ENCODE results near the gene KLF1.

Gene KLF1

GRCh38 chr19:12896460-12896859 lies 9.5 kb upstream of the KLF1 start:
- no peaks in the 10 kb centered on the region for H4K20me1 ChIP-seq (ENCODE audit: control insufficient read depth, insufficient read depth, low read depth, low read length)
- no peak for TF ChIP-seq CTCF (IDR thresholded peaks at IDR 0.05; ENCODE audit: low read depth, low read length, poor library complexity, severe bottlenecking)
- no peak for TF ChIP-seq EZH2phosphoT487 (IDR thresholded peaks at IDR 0.05; ENCODE audit: borderline replicate concordance, low read length)
- no peak overlapping the region for H3K27ac ChIP-seq (ENCODE audit: low read depth, low read length)
- H3K79me2 ChIP-seq (ENCODE audit: control insufficient read depth, low read length), result peaks cover 8% of the 10 kb centered on the region
- H3K4me3 ChIP-seq (ENCODE audit: low read length), result no peak overlapping the region
- no peaks in the 10 kb centered on the region for H3K9me2 ChIP-seq (replicated peaks; ENCODE audit: control insufficient read depth, low read length)
- H3K4me2 ChIP-seq (ENCODE audit: low read length), result no peak overlapping the region
- no peaks in the 10 kb centered on the region for H3K9me3 ChIP-seq (ENCODE audit: control insufficient read depth, insufficient read depth, low read length)
- peaks cover 27% of the 10 kb centered on the region for H3K36me3 ChIP-seq (ENCODE audit: control insufficient read depth, low read length)
- H3K27me3 ChIP-seq (ENCODE audit: control insufficient read depth, low read length), result no peaks in the 10 kb centered on the region
- H3F3A ChIP-seq (ENCODE audit: control insufficient read depth, insufficient read depth), result no peaks in the 10 kb centered on the region
- peaks cover 6% of the 10 kb centered on the region for H3K4me1 ChIP-seq (ENCODE audit: control insufficient read depth, low read length)

- H3K9me3 ChIP-seq (ENCODE audit: control insufficient read depth, insufficient read depth, low read length), result no peaks in the 10 kb centered on the region
- peaks cover 13% of the 10 kb centered on the region for H3K79me2 ChIP-seq (ENCODE audit: control insufficient read depth, low read length)
- H3K9me2 ChIP-seq (replicated peaks; ENCODE audit: control insufficient read depth, low read length), result no peaks in the 10 kb centered on the region
- no peaks in the 10 kb centered on the region for H3K27me3 ChIP-seq (ENCODE audit: control insufficient read depth, low read length)
- H3K4me1 ChIP-seq (ENCODE audit: control insufficient read depth, low read length), result peaks cover 16% of the 10 kb centered on the region
- no peak overlapping the region for H3K27ac ChIP-seq (ENCODE audit: low read depth, low read length)
- no peak for TF ChIP-seq EZH2phosphoT487 (IDR thresholded peaks at IDR 0.05; ENCODE audit: borderline replicate concordance, low read length)
- TF ChIP-seq CTCF (IDR thresholded peaks at IDR 0.05; ENCODE audit: low read depth, low read length, poor library complexity, severe bottlenecking), result no peak
- no peaks in the 10 kb centered on the region for H3F3A ChIP-seq (ENCODE audit: control insufficient read depth, insufficient read depth)
- H4K20me1 ChIP-seq (ENCODE audit: control insufficient read depth, insufficient read depth, low read depth, low read length), result no peaks in the 10 kb centered on the region
- H3K4me2 ChIP-seq (ENCODE audit: low read length), result no peak overlapping the region
- no peak overlapping the region for H3K4me3 ChIP-seq (ENCODE audit: low read length)
- peaks cover 24% of the 10 kb centered on the region for H3K36me3 ChIP-seq (ENCODE audit: control insufficient read depth, low read length)
Measured at GRCh38 chr19:12893582-12893981, 6.6 kb upstream of the KLF1 start.

- peaks cover 16% of the 10 kb centered on the region for H3K4me1 ChIP-seq (ENCODE audit: control insufficient read depth, low read length)
- H3F3A ChIP-seq (ENCODE audit: control insufficient read depth, insufficient read depth), result no peaks in the 10 kb centered on the region
- H3K79me2 ChIP-seq (ENCODE audit: control insufficient read depth, low read length), result peaks cover 13% of the 10 kb centered on the region
- peaks cover 11% of the 10 kb centered on the region; the same call in 1 of the 2 replicates for H3K36me3 ChIP-seq (ENCODE audit: control insufficient read depth, low read length)
- no peaks in the 10 kb centered on the region for H3K9me2 ChIP-seq (replicated peaks; ENCODE audit: control insufficient read depth, low read length)
- TF ChIP-seq CTCF (IDR thresholded peaks at IDR 0.05; ENCODE audit: low read depth, low read length, poor library complexity, severe bottlenecking), result no peak
- no peaks in the 10 kb centered on the region for H4K20me1 ChIP-seq (ENCODE audit: control insufficient read depth, insufficient read depth, low read depth, low read length)
- no peaks in the 10 kb centered on the region for H3K9me3 ChIP-seq (ENCODE audit: control insufficient read depth, insufficient read depth, low read length)
- H3K27ac ChIP-seq (ENCODE audit: low read depth, low read length), result no peak overlapping the region
- peak overlapping the region; percentile 85 for H3K4me3 ChIP-seq (ENCODE audit: low read length)
- H3K27me3 ChIP-seq (ENCODE audit: control insufficient read depth, low read length), result no peaks in the 10 kb centered on the region
- H3K4me2 ChIP-seq (ENCODE audit: low read length), result peak overlapping the region; percentile 83
Measured at GRCh38 chr19:12891553-12892021, 4.6 kb upstream of the KLF1 start.
